SK-N-SH treated with all-trans-retinoic acid at 6 μM for 48 hours (cell line): ENCODE results near the gene JAK1.

Source experiments
- ATAC-seq: fragments of 200-7000 bp; cut with Tn5 transposase; 3 replicates; pipeline ENCODE4 v1.9.1; 2020; ENCODE audit warnings: mild to moderate bottlenecking, moderate library complexity
- ARNTL ChIP-seq: fragments of 450-650 bp; formaldehyde crosslinking; IDR thresholded peaks from 2 replicates; pipeline ENCODE4 v1.5.0; 2020; ENCODE audit warnings: low read depth, mild to moderate bottlenecking, moderate library complexity, borderline replicate concordance
- BACH2 ChIP-seq: fragments of 250-450 bp; sonication (Bioruptor Pico); IDR thresholded peaks from 2 replicates; pipeline ENCODE4 v1.9.0; 2021; ENCODE audit warnings: mild to moderate bottlenecking, borderline replicate concordance
- CSDC2 ChIP-seq: fragments of 250-450 bp; sonication (Bioruptor Pico); IDR thresholded peaks from 2 replicates; pipeline ENCODE4 v1.5.0; 2020; ENCODE audit warnings: mild to moderate bottlenecking, moderate library complexity
- ESRRG ChIP-seq: fragments of 250-450 bp; sonication (Bioruptor Pico); IDR thresholded peaks from 2 replicates; pipeline ENCODE4 v1.6.1; 2021; ENCODE audit warnings: mild to moderate bottlenecking
- GLIS3 ChIP-seq: fragments of 250-450 bp; sonication (Bioruptor Pico); IDR thresholded peaks from 2 replicates; pipeline ENCODE4 v1.5.0; 2020; ENCODE audit warnings: mild to moderate bottlenecking, moderate library complexity
- ISL1 ChIP-seq: fragments of 250-450 bp; sonication (Bioruptor Pico); IDR thresholded peaks from 2 replicates; pipeline ENCODE4 v2.1.2; 2022; ENCODE audit warnings: mild to moderate bottlenecking, moderate library complexity
- OSR1 ChIP-seq: fragments of 250-450 bp; sonication (Bioruptor Pico); IDR thresholded peaks from 2 replicates; pipeline ENCODE4 v1.8.0; 2022; ENCODE audit warnings: moderate library complexity, mild to moderate bottlenecking, inconsistent platforms
- PPARA ChIP-seq: fragments of 250-450 bp; sonication (Bioruptor Pico); IDR thresholded peaks from 2 replicates; pipeline ENCODE4 v1.5.0; 2020; ENCODE audit warnings: mild to moderate bottlenecking, borderline replicate concordance
- RARB ChIP-seq: fragments of 250-450 bp; sonication (Bioruptor Pico); IDR thresholded peaks from 2 replicates; pipeline ENCODE4 v1.8.0; 2021; ENCODE audit warnings: mild to moderate bottlenecking, moderate library complexity
- SNAI2 ChIP-seq: fragments of 250-450 bp; sonication (Bioruptor Pico); IDR thresholded peaks from 2 replicates; pipeline ENCODE4 v1.5.0; 2020; ENCODE audit warnings: mild to moderate bottlenecking, moderate library complexity
- TCF4 ChIP-seq: fragments of 250-450 bp; sonication (Bioruptor Pico); IDR thresholded peaks from 2 replicates; pipeline ENCODE4 v1.8.0; 2021; ENCODE audit warnings: mild to moderate bottlenecking, moderate library complexity, borderline replicate concordance
- TOX ChIP-seq: fragments of 250-450 bp; sonication (Bioruptor Pico); IDR thresholded peaks from 2 replicates; pipeline ENCODE4 v1.8.0; 2021; ENCODE audit warnings: mild to moderate bottlenecking, moderate library complexity, borderline replicate concordance
- ZC3H10 ChIP-seq: fragments of 250-450 bp; sonication (Bioruptor Pico); IDR thresholded peaks from 2 replicates; pipeline ENCODE4 v1.5.1; 2021; ENCODE audit warnings: mild to moderate bottlenecking, moderate library complexity
- ZFP3 ChIP-seq: fragments of 250-450 bp; sonication (Bioruptor Pico); IDR thresholded peaks from 2 replicates; pipeline ENCODE4 v1.5.0; 2020; ENCODE audit warnings: mild to moderate bottlenecking, moderate library complexity
- ZFP30 ChIP-seq: fragments of 450-650 bp; formaldehyde crosslinking; IDR thresholded peaks from 2 replicates; pipeline ENCODE4 v1.5.0; 2022; ENCODE audit warnings: mild to moderate bottlenecking, moderate library complexity
- ZNF565 ChIP-seq: fragments of 450-650 bp; formaldehyde crosslinking; conservative IDR thresholded peaks from 2 replicates; pipeline ENCODE4 v1.5.0; 2020; ENCODE audit warnings: low read depth, mild to moderate bottlenecking, moderate library complexity
- ZNF70 ChIP-seq: fragments of 450-650 bp; formaldehyde crosslinking; IDR thresholded peaks from 2 replicates; pipeline ENCODE4 v1.5.0; 2020; ENCODE audit warnings: mild to moderate bottlenecking, moderate library complexity
- ZNF8 ChIP-seq: fragments of 450-650 bp; formaldehyde crosslinking; IDR thresholded peaks from 2 replicates; pipeline ENCODE4 v1.5.0; 2020; ENCODE audit warnings: mild to moderate bottlenecking, moderate library complexity
- TF ChIP-seq, protein P1 (sequence below): fragments of 250-450 bp; sonication (Bioruptor Pico); IDR thresholded peaks from 2 replicates; pipeline ENCODE4 v1.8.0; 2021; ENCODE audit warnings: low read depth, mild to moderate bottlenecking, moderate library complexity, borderline replicate concordance
- TF ChIP-seq, protein P2 (sequence below): fragments of 250-450 bp; sonication (Bioruptor Pico); IDR thresholded peaks from 2 replicates; pipeline ENCODE4 v1.5.1; 2020; ENCODE audit warnings: low read depth, mild to moderate bottlenecking, moderate library complexity
- TF ChIP-seq, protein P3 (sequence below): fragments of 250-450 bp; sonication (Bioruptor Pico); IDR thresholded peaks from 2 replicates; pipeline ENCODE4 v1.5.1; 2021; ENCODE audit warnings: mild to moderate bottlenecking, moderate library complexity
- TF ChIP-seq, protein P4 (sequence below): fragments of 250-450 bp; sonication (Bioruptor Pico); IDR thresholded peaks from 2 replicates; pipeline ENCODE4 v1.5.0; 2020; ENCODE audit warnings: mild to moderate bottlenecking, moderate library complexity
- TF ChIP-seq, protein P5 (sequence below): fragments of 250-450 bp; sonication (Bioruptor Pico); IDR thresholded peaks from 2 replicates; pipeline ENCODE4 v1.8.0; 2020; ENCODE audit warnings: mild to moderate bottlenecking, moderate library complexity, borderline replicate concordance

JAK1 gene

DNA sequence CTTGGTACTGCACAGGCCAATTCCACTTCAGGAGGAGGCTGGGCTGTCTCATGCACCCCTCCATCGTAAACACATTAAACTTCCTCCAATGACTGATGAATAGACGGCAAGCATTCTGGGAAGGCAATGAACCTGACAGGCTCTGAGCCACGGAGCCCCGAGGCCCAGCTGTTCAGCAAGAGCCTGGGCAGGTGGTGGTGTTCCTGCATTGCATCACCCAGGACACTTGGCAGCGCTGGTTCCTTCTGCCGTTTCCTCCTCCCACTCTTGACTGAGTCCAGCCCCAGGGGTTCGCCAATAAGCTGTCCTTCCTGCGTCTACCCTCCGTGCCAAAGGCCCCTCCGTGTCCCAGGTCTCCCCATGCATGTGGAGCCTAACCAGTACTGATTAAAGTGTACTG is 109.8 kb downstream of the JAK1 start (continued):
- TF ChIP-seq ZNF70 = no peak
- TF ChIP-seq TOX (CRISPR knock-in tag) = no peak
- no peak for TF ChIP-seq TCF4 (CRISPR knock-in tag)
- no peak for TF ChIP-seq ZC3H10 (CRISPR knock-in tag)
- no peak for TF ChIP-seq SNAI2
- TF ChIP-seq ZNF565 = no peak
- no peak for TF ChIP-seq ESRRG (CRISPR knock-in tag)
- no peak for TF ChIP-seq ZFP3 (CRISPR knock-in tag)
- TF ChIP-seq GLIS3 (CRISPR knock-in tag) = no peak
- no peak for TF ChIP-seq ZNF8 (CRISPR knock-in tag)
- no peak for TF ChIP-seq CSDC2 (CRISPR knock-in tag)
- TF ChIP-seq BACH2 (CRISPR knock-in tag) = no peak

DNA sequence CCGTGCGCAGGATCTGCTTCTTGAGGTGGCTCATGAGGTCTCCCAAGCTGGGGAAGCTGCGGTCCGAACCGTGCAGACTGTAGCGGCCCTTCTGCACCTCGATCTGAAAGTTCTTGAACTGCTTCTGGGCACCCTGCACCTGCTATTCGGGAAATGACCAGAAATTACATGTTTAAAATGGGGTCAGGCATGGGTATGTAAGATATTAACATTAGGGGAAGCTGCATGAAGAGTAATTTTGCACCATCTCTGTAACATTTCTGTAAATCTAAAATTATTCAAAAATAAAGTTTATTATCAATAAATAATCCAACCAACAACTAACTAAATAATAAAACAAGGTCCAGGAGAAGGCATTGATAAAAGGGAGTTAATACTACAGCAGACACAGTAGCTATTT is 110.8 kb downstream of the JAK1 start:
- TF ChIP-seq SNAI2 = no peak
- TF ChIP-seq, protein P1, sequence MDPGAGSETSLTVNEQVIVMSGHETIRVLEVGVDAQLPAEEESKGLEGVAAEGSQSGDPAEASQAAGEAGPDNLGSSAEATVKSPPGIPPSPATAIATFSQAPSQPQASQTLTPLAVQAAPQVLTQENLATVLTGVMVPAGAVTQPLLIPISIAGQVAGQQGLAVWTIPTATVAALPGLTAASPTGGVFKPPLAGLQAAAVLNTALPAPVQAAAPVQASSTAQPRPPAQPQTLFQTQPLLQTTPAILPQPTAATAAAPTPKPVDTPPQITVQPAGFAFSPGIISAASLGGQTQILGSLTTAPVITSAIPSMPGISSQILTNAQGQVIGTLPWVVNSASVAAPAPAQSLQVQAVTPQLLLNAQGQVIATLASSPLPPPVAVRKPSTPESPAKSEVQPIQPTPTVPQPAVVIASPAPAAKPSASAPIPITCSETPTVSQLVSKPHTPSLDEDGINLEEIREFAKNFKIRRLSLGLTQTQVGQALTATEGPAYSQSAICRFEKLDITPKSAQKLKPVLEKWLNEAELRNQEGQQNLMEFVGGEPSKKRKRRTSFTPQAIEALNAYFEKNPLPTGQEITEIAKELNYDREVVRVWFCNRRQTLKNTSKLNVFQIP (CRISPR knock-in tag) = no peak
- TF ChIP-seq PPARA (CRISPR knock-in tag) = no peak
- no peak for TF ChIP-seq ZNF70
- no peak for TF ChIP-seq TOX (CRISPR knock-in tag)
- TF ChIP-seq ARNTL = no peak
- no peak for TF ChIP-seq ZNF565
- TF ChIP-seq, protein P2, sequence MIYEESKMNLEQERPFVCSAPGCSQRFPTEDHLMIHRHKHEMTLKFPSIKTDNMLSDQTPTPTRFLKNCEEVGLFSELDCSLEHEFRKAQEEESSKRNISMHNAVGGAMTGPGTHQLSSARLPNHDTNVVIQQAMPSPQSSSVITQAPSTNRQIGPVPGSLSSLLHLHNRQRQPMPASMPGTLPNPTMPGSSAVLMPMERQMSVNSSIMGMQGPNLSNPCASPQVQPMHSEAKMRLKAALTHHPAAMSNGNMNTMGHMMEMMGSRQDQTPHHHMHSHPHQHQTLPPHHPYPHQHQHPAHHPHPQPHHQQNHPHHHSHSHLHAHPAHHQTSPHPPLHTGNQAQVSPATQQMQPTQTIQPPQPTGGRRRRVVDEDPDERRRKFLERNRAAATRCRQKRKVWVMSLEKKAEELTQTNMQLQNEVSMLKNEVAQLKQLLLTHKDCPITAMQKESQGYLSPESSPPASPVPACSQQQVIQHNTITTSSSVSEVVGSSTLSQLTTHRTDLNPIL (CRISPR knock-in tag) = no peak
- no peak for TF ChIP-seq BACH2 (CRISPR knock-in tag)
- no peak for TF ChIP-seq ISL1 (CRISPR knock-in tag)
- TF ChIP-seq ZC3H10 (CRISPR knock-in tag) = no peak
- no peak for TF ChIP-seq CSDC2 (CRISPR knock-in tag)
- TF ChIP-seq, protein P3, sequence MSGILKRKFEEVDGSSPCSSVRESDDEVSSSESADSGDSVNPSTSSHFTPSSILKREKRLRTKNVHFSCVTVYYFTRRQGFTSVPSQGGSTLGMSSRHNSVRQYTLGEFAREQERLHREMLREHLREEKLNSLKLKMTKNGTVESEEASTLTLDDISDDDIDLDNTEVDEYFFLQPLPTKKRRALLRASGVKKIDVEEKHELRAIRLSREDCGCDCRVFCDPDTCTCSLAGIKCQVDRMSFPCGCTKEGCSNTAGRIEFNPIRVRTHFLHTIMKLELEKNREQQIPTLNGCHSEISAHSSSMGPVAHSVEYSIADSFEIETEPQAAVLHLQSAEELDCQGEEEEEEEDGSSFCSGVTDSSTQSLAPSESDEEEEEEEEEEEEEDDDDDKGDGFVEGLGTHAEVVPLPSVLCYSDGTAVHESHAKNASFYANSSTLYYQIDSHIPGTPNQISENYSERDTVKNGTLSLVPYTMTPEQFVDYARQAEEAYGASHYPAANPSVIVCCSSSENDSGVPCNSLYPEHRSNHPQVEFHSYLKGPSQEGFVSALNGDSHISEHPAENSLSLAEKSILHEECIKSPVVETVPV (CRISPR knock-in tag) = no peak
- TF ChIP-seq, protein P4, sequence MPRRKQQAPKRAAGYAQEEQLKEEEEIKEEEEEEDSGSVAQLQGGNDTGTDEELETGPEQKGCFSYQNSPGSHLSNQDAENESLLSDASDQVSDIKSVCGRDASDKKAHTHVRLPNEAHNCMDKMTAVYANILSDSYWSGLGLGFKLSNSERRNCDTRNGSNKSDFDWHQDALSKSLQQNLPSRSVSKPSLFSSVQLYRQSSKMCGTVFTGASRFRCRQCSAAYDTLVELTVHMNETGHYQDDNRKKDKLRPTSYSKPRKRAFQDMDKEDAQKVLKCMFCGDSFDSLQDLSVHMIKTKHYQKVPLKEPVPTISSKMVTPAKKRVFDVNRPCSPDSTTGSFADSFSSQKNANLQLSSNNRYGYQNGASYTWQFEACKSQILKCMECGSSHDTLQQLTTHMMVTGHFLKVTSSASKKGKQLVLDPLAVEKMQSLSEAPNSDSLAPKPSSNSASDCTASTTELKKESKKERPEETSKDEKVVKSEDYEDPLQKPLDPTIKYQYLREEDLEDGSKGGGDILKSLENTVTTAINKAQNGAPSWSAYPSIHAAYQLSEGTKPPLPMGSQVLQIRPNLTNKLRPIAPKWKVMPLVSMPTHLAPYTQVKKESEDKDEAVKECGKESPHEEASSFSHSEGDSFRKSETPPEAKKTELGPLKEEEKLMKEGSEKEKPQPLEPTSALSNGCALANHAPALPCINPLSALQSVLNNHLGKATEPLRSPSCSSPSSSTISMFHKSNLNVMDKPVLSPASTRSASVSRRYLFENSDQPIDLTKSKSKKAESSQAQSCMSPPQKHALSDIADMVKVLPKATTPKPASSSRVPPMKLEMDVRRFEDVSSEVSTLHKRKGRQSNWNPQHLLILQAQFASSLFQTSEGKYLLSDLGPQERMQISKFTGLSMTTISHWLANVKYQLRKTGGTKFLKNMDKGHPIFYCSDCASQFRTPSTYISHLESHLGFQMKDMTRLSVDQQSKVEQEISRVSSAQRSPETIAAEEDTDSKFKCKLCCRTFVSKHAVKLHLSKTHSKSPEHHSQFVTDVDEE (CRISPR knock-in tag) = no peak
- no peak for TF ChIP-seq RARB
- TF ChIP-seq ZNF8 (CRISPR knock-in tag) = no peak
- TF ChIP-seq ZFP30 (CRISPR knock-in tag) = no peak
- TF ChIP-seq OSR1 (CRISPR knock-in tag) = no peak
- TF ChIP-seq ESRRG (CRISPR knock-in tag) = no peak
- TF ChIP-seq, protein P5, sequence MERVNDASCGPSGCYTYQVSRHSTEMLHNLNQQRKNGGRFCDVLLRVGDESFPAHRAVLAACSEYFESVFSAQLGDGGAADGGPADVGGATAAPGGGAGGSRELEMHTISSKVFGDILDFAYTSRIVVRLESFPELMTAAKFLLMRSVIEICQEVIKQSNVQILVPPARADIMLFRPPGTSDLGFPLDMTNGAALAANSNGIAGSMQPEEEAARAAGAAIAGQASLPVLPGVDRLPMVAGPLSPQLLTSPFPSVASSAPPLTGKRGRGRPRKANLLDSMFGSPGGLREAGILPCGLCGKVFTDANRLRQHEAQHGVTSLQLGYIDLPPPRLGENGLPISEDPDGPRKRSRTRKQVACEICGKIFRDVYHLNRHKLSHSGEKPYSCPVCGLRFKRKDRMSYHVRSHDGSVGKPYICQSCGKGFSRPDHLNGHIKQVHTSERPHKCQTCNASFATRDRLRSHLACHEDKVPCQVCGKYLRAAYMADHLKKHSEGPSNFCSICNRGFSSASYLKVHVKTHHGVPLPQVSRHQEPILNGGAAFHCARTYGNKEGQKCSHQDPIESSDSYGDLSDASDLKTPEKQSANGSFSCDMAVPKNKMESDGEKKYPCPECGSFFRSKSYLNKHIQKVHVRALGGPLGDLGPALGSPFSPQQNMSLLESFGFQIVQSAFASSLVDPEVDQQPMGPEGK (CRISPR knock-in tag) = no peak
- ATAC-seq = no peak

DNA sequence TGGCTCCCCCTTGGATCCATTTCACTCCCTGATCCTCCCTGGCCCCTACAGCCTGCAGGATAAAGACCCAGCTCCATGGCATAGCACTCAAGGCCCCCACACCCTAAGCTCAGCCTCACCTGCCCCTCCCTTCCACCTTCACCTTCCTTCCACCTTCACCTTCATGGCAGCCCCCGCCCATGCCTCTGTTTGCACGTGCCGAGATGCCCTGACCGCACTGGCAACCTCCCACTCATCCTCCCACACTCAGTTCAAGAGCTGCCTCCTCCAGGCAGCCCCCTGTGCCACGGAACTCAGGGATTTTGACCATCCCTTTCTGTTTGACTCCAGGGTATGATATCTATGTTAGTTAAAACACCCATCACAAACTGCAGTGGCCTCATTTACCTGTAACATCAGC is 111.7 kb downstream of the JAK1 start:
- TF ChIP-seq PPARA (CRISPR knock-in tag) = no peak

More for the DNA sequence above, 111.7 kb downstream of the JAK1 start:
- no peak for ATAC-seq
